HCEC 1CT (cell line): ENCODE results near the gene RNF149.
"Not testable (repeated sequence)": the region's sequence is repeated elsewhere in the genome, so short reads cannot be mapped to it uniquely, and the experiment has no call there.

ENCODE experiments used
- DNase-seq: peaks from one replicate; pipeline ENCODE4 v3.0.0-alpha.2; 2017

The RNF149 gene, protein sequence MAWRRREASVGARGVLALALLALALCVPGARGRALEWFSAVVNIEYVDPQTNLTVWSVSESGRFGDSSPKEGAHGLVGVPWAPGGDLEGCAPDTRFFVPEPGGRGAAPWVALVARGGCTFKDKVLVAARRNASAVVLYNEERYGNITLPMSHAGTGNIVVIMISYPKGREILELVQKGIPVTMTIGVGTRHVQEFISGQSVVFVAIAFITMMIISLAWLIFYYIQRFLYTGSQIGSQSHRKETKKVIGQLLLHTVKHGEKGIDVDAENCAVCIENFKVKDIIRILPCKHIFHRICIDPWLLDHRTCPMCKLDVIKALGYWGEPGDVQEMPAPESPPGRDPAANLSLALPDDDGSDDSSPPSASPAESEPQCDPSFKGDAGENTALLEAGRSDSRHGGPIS

DNA sequence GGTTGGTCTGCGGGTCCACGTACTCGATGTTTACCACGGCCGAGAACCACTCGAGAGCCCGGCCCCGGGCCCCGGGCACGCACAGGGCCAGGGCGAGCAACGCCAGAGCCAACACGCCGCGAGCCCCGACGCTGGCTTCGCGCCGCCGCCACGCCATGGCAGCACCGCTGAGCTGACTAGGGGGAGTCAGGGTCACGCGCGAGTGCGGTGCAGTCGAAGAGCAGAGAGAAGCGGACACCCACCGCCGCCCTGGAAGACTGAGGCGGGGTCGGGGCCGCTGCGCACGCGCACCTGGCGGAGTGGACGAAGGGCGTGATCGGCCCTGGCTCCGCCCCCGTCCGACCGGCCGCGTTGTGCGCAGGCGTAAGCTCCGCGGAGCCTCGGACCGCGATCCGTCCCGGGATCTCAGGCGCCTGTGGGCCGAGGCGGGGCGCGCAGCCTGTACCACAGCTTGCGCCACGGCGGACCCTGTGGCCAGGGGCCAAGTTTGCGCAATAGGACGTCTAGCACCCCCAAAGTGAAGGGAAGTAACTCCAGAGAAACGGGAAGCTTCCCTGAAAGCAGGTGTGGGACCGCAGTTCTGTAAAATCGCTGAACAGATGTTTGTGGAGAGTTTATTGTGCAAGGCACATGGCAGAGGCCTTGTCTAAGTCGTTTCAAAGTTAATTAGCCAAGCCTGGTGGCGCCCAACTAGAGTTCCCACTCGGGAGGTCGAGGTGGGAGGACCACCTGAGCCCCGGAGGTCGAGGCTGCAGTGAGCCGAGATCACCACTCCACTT lies at the start of gene RNF149:
Gene RNF149, minus strand, starts transcription at position 270 of the 779 bp plus-strand sequence. Its CDS starts 113 bp downstream, at position 157.
- DNase-seq = peak; percentile 86

DNA sequence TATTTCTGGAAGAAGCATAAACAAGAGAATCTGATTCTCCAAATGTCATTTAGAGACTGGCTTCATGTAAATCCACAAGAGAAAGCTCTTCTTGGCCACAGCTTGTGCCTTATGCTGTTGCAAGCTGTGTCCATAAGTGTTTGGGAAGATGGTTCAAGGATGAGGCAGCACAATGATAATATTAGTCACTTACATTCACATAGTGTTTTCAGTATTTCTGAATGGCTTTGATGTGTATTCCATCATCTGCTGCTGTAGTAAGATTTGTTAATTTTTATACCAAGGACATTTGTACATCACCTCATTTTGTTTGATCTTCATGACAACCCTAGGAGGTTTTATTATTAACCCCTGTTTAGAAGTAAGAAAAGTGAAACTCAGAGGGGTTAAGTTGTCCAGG lies 48.9 kb upstream of the RNF149 start:
- peak; percentile 49 for DNase-seq

DNA sequence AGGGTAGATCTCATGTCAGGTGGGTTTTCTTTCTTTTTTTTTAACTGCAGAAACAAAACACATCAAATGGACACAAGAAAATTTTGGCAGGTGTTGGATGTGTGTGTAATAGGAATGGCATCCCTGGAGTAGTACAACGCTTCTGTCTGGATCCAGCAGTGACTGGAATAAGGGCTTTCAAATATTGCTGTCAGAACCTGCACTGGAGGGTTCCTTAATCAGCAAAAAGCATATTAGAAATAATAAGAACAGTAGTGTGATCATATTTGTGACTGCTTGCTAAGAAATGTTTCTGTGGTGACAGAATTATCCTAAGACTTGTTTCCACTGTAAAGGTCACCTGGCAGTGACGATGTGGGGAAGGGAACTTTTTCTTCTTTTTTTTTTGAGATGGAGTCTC lies 48.0 kb upstream of the RNF149 start:
- DNase-seq = peak; percentile 47

DNA sequence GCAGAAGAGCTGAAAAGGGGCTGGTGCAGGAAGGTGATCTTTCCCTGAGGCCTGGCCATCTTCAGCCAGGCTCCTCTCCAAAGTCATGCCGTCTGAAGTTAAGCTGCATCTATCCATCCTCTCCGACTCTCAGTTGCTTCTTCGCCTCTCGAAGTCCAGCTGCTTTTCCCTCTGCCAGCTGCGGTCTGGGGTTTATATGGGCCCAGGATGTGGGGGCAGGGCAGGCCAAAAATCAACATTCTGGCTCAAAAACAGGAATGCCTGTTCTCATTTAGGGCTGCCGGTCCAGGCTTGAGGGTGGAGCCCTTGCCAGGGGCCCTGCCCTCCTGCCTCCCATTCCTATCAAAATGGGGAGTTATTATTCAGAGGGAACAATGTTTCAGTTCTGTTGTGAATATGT lies 47.6 kb upstream of the RNF149 start:
- DNase-seq = no peak

DNA sequence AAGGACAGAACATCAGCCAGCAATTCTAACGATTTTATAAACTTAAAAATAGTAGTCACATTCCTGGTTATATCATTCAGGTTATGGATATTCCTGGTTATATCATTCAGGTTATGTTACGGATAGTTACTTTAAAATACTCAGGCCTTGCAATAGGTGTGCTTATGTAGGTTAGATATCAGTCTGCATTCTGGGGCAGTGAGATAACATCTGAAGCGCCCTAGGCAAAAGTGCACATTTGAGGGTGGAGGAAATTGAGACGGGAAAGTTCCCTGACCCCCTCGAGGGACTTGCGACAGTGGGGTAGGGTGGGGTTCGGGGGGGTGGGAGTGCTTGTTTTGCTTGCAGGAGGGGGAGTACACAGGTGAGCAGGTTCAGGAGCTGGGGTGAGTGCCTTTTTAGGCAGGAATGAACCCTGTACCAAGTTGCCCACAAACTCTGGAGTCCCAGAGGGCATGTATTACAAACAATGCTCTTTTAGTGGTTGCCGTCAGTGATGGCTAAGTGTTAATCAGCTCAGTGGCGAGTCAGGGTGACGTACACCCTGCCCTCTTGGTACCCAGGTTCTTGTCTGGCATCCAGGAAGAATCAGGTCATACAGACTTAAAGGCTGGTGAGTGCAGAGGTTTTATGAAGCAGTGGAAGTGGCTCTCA lies 47.0 kb upstream of the RNF149 start:
- no peak for DNase-seq

DNA sequence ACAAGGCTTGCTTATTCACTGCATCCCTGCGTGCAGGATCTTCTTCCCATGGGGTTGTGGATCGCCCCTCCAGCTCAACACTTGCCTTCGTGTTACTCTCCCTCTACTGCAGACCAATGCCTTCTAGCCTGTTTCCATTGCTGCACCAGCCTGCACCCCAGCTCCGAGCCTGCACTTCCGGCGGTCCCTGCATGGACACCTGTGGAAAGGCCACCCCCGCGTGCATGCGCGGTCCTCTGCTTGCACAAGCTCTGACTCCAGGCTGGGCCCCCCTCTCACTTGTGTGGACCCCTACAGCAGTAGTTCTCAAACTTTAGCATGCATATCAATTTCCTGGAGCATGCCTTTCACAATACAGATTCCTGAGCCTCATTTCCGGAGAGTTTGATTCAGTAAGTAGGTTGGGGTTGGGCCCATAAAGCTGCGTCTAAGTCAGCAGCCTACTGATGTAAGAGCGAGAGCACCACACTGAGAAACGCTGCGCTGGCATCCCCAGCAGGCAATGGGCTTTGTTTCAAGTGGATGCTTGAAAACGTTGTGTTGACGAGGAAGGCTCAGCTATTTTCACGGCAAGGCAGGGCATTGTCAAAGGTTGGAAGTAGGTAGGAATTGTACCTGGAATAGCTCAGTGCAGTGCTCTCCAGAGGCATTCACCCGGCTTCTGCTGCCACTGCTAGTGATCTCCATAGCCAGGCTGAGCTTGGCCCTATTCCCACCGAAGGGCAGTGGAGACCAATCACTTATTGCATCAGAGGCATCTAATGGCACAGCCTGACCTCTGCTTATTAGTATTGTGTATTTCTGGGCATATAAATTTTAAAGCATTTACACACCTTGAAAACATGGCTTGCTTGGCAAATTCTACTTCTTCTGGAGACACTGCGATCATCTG lies 46.2 kb upstream of the RNF149 start:
- DNase-seq = no peak

DNA sequence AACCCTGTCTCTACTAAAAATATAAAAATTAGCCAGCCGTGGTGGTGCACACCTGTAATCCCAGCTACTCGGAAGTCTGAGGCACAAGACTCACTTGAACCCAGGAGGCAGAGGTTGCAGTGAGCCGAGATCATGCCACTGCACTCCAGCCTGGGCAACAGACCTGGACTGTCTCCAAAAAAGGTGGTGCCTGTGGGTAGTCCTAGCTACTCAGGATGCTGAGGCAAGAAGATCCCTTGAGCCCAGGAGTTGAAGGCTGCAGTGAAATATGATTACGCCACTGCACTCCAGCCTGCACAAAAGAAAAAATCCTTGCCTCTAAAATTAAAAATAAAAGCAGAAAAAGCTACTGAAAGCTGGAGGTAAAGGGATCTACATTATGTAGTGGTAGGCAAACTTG lies 44.1 kb upstream of the RNF149 start:
- DNase-seq = not testable (repeated sequence)

DNA sequence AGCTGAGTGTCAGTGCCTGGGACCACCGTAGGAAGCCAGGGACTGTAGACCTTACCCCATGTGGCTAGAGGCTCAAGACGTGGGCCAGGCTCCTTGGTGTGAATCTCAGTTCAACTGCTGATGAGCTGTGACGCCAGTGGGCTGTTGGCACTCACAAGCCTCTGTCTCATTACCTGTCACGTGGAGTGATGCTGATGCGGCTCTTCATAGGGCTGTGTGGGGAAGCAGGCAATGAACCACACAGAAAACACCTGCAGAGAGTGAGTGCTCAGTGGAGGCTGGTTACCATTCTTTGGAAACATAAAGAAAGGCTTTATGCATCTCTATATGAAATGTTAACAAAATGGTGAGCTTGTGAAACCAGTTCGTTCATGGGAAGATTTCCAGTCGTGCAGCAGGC lies 42.7 kb upstream of the RNF149 start:
- DNase-seq = no peak

DNA sequence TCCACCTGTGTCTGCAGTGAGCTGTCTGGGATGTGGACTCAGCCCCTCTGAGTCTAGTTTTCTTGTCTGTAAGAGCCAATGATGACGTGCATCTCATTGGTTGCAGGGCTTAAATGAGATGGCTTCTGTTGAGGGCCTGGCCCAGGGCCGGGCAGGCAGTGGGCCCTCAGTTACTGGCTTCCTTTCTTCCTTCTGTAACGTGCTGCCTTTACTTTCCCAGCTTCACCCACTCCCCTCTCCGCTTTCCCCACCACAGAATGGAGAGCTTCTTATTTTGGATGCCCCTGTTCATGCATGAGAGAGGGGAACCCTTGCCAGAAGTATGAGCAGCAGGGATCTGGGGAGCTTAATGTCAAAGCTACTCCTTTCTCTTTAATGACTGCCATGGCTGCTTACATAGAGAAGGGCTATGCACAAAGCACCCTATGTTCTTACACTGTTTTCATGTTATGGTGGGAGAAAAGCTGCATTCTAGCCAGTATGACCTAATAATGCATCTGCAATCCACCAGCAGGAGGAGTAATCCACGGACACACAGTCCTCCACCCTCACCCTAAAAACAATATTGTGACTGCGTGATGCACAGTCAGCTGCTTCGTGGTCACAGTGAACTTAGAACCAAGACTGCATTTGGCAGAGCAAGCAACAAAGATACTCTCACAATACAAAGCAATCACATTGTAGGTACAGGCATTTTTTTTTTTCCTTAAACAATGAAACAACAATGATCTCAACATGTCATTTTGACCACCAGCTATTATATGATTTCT lies 41.6 kb upstream of the RNF149 start:
- DNase-seq = peak; percentile 69

DNA sequence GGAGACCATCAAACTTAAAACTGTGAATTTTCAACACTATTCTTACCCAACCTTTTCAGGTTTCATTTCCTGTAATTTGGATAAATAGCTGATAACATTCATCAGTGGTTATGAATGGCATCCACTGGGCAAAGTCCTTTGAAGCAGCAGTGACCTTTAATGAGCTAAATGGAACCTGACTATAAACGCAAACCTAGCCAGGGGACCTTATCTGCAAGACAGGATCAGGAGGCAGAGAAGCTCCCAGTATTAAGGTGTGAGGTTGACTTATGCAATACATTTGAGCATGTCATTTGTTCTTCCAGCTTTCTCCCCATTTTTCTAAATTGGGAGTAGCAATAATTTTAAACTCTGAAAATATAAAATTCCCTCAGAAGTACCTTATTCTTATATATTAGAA lies 40.4 kb upstream of the RNF149 start:
- no peak for DNase-seq

DNA sequence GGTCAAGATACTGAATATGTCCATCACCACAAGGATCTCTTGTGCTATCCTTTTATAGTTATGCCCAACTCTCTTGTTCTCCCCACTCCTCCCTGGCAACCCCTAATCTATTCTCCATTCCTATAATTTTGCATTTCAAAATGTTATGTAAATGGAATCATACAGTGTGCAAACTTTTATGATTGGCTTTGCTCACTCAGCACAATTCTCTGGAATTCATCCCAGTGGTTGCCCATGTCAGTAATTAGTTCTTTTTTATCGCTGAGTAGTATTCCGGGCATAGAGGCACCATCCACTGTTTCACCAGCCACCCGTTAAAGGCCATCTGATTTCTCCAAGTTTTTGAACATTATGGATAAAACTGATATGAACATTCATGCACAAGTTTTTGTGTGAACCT lies 38.4 kb upstream of the RNF149 start:
- DNase-seq = no peak

DNA sequence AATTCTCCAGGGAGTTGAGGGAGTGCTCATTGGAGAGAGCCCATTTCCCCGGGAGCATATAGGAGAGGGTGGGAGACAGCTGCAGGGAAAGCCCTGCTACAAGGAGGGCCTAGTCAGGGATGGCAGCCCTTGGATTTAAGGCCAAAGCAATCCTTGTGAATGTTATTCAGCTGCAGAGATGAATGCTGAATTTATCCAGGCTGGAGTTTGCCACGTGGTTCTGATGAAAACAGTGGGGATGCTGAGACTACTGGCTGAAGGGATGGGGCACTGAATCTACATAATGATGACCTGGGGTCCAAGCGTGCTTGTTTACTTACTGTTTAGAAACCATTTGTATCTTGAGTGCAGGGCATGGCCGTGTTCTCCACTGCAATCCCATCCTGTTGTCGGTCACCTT lies 35.6 kb upstream of the RNF149 start:
- DNase-seq = no peak

DNA sequence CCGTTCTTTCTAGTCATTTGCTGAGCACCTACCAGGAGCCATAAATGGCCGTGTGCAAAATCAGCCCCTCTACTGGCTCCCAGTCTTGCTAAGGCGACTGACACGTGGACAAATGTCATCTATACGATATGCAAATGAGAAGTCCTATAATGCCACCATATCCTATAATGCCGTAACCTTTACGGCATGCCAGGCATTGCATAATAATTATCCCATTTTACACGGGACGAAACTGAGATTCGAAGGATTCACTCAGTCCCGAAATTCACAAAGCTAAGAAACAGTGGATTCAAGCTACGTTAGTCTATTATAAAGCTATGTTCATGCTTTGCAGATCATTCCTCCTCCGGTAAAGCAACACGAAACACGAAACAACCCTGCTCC lies 34.1 kb upstream of the RNF149 start:
- DNase-seq = no peak

DNA sequence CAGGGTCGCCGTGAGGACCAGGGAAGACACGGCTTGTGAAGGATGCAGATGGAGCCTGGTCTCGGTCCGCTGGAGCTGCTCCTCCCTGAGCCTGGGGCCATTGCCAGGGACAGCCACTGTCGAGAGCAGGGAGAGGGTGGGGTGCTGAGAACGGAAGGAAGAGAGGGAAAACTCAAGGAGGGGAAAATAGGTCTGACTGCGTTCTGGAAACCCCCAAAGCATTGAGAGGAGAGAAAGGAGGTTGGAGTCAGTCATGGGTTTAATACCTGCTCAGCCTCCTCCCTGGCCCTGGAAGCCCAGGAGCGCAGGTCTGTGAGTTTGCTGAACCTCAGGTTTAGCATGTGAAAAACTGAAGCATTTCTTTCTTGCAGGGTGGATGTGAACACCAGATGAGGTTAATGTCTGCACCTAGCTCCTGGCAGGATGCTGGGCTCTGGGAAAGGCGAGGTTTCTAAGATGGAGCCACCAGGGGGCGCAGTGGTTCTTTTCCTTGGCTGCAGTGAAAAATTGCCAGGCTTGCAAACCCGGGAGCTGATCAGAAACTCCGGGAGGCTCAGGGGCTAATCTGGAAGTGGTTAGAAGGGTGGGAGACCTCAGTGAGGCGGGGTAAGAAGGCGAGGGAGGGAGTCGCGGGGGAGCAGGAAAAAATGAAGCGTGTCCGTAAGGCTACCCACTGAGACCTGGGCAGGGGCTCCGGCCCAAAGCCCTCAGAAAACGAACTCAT lies 33.6 kb upstream of the RNF149 start:
- peak; percentile 59 for DNase-seq

DNA sequence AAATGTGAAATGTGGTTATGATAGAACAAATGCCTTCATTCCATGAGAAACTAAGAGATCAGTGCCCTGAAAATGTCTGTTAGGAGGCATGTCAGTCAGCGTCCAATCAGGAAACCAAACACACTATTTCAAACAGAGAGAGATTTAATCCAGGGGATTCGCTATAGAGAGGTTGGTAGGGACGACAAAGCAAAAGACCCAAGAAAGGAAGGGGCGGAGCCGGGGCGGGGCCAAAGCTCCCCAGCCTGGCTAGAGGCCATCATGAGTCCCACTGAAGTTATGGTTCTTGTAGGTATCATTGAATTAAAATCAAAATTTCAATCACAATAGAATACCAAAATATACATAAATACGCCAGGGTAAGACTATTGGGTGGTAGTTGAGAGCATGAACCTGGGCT lies 32.9 kb upstream of the RNF149 start:
- DNase-seq = no peak

DNA sequence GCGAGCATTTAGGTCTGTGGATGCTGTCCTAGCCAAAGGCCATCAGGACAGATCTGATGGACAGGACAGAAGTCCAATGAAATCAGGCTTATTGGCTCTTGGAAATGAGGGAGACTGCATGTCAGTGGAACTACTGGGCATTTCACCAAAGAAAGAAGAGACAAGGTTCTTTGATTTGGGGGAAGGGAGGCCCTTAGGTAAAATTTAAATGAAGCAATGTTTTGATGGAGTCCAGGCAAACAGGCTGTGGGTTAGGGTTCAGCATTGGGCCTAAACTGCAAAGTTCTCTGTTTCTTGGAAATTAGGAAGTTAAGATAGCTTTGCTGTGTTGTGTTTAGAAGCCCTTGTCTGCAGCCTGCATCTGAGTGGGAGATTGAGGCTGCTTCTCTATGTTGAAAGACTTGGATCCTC lies 31.6 kb upstream of the RNF149 start:
- DNase-seq = no peak

DNA sequence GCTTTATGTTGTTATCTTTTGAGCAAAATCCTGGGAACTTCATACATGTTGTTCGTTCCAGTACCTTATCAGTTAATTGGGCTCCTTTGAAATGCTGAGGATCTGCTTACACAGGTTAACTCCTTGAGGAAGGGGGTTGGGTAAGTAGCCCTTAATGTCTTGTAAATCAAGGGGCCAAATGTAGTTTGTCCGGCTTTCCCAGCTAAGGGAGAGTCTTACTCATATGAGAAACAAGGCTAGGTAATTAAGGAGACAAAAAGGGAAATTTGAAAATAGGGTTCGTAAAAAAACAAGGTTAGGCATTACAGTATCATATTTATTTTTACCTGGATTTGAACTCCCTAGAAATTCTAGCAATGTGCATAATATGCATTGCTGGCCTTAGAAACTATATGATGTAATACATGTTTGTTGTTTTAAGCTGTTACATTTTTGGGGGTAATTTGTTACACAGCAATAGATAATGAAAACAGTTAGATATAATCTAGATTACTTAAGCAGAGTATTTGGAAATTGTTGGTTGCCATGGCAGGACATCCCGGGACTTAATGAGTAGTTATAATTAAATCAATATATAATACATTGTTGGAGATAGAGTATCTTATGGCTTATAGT lies 30.9 kb upstream of the RNF149 start:
- no peak for DNase-seq

DNA sequence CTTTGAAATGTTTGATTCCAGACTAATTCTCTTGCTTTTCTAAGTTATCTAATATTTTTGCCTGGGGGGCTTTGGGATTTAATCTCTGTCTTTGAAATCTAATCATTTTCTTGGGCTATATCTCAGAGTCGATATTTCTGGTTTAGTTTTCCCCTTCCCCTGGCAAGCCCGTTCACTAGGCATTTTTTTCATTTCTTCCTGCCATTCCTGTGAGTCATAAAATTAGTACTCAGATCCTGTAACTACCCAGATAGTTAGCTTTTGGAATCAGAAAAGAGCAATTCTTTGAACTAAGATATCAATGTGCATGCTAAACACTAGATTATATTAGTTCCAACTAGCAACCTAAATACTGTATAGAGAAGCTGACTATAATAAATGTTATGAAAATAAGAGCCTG lies 29.4 kb upstream of the RNF149 start:
- DNase-seq = peak; percentile 47

DNA sequence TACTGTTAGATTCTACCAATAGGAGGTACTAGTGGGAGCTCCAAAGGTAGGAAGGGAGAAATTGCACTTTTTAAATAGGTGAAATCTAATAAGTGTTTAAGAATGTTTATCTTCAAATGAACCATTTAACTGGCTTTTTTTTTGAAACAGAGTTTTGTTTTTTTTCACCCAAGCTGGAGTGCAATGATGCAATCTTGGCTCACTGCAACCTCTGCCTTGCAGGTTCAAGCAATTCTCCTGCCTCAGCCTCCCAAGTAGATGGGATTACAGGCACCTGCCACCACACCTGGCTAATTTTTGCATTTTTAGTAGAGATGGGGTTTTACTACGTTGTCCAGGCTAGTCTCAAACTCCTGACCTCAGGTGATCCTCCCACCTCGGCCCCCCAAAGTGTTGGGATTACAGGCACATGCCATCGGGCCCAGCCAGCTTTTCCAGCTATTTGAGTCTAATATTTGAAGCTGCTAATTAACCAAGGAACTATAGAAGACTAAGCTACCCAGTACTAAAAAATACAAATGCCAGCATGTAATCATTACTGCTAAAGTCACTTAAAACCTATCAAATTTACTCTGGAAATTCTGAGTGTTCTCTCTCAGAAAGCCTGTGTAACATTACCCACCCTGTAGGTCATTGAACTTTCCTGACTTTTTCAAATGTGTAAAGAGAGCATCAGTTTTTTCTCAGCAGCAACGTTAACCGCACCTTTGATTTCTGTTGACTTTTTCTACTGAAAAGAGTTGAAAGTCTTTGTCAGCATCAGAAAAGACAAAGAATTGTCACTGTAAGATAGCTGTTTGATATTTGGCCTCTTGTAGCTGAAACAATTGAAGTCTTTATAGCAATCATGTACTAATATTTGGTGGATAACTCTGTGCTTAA lies 24.6 kb upstream of the RNF149 start:
- no peak for DNase-seq

DNA sequence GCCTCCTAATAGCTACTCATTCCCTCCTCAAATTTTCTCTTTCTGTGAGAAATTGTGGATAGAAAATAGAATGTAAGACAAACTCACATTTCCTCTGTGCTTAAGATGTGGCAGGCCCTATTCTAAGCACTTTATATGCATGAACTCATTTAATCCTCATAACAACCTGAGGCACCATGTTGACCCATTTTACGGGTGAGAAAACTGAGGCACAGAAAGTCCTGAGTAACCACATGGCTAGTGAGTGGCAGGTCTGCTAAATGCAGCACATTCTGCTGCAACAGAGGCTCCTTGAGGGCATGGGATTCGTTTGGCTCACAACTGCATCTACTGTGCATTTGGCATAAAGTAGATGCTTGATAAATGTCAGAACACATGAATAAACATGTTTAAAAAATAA lies 22.7 kb upstream of the RNF149 start:
- DNase-seq = no peak
